HG02943 (cell line): ENCODE data around the gene INS.
"Not testable (repeated sequence)": the region's sequence is repeated elsewhere in the genome, so short reads cannot be mapped to it uniquely, and the experiment has no call there.

Source experiments
- ATAC-seq: cut with Tn5 transposase; IDR thresholded peaks from one replicate; pipeline ENCODE4 v1.9.1; 2021; ENCODE audit warnings: mild to moderate bottlenecking, low read depth, moderate library complexity; ENCODE audit not compliant: unreplicated experiment

The INS gene

DNA sequence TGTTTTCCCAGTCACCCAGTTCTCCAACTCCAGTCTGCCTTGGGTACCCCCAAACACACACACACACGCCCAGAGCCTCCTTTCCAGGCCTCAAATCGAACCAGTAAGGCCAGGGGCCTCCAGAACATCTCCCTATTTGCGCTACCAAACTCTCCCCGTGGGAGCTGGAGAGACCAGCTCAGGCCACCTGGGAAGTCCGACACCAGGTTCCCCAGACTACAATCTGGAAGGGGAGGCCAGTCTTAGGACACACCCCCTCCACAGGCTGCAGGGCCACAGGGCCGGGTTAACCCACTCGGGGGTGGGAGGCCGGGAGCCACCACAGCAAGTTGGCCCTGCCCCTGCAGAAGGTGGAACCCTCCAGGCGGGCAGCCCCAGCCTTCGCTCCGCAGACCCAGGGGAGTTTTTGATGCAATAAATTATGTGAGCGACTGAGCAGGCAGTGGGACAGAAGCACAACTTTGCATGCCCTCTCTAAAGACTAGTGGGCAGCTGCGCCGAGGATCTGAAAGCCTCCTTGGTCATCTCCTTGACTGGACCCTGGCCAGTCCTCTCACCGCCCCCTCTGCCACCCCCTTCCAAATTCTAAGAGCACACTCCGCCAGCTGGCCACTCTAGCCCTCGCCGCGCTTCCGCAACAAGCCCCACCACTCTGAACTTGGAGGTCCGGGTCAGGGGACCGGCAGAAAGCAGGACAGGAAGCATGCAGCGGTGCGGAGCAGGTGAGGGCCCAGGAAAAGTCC, 24.6 kb downstream of the INS start:
- no peak for ATAC-seq

GRCh38 chr11:2135648-2136201, 25.3 kb downstream of the INS start:
- no peak for ATAC-seq

DNA sequence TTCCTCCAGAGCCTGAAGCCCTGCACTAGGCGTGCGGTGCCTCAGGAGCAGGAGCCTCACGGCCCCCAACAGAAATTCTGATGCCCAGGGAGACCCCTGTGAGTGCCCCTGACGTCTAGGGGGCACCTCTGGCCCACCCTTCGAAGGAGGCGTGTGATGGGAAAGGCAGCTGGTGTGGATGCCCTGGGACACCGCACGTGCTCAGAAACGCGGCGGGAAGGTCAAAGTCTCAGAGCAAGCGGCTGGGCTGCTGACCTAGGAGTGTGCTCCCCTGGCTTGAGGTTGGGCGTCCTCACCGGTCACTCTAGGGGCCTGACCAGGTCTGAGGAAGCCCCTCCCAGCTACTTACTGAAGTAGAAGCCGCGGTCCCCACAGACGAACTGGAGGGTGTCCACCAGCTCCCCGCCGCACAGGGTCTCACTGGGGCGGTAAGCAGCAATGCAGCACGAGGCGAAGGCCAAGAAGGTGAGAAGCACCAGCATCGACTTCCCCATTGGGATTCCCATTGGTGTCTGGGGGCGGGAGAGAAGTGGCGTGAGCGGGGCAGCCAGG, 25.9 kb downstream of the INS start:
- ATAC-seq: no peak

- ATAC-seq: no peak
Observed at GRCh38 chr11:2134022-2135010, 26.7 kb downstream of the INS start.

DNA sequence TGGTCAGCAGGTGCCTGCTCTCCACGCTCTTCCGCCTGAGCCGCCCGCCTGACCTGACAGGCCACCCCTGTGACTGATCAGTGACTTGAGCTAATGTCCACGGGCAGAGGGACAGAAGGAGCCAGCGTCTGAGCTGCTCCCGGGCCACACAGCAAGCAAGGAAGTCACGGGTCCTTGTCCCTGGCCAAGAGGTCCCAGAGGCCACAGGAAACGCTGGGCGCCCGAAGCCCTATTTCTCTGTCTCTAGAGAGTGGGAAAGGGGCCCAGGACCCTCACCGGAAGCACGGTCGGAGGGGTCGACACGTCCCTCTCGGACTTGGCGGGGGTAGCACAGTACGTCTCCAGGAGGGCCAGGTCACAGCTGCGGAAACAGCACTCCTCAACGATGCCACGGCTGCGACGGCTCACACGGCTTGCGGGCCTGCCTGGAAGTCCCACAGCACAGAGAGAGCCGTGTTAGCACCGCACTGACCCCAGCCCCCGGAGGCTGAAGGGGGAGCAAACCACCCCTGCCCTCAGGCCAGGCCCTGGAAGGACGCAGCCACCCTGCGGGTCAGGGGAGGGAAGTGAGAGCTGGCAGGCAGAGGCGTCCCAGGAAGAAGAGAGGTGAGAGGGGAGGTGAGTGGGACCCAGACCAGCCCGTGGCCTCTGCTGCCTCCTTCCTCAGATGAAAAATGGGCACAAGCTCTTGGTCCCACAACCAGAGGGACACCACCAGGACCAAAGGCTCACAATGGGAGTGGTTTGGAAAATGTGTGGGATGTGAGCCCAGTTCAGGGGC, 27.6 kb downstream of the INS start:
- ATAC-seq: no peak

- ATAC-seq: no peak
Observed at GRCh38 chr11:2132874-2133240, 28.2 kb downstream of the INS start.

GRCh38 chr11:2132246-2132645, 28.8 kb downstream of the INS start:
- ATAC-seq: no peak

DNA sequence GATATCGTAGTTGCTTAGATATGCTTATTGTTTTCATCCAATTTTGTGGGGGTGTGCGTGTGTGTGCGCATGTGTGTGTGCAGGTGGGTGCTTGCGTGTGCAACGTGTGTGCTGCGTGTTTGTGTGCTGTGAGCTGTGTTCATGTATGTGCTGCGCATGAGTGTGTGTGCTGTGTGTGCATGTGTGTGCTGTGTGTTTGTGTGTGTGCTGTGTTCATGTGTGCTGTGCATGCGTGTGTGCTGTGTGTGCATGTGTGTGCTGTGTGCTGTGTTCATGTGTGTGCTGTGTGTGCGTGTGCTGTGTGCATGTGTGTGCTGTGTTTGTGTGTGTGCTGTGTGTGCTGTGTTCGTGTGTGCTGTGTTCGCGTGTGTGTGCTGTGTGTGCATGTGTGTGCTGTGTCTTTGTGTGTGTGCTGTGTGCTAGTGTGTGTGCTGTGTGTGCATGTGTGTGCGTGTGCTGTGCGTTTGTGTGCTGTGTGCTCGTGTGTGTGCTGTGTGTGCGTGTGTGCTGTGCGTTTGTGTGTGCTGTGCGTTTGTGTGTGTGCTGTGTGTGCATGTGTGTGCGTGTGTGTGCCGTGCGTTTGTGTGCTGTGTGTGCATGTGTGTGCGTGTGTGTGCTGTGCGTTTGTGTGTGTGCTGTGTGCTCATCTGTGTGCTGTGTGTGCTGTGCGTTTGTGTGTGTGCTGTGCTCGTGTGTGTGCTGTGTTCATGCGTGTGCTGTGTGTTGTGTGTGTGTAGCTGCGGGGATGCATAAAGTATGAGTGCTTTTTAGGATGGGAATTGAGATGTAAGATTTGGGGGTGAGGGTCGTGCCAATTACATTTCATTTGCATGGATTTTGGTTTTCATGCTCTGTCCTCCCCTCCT, 29.4 kb downstream of the INS start:
- no peak for ATAC-seq

DNA sequence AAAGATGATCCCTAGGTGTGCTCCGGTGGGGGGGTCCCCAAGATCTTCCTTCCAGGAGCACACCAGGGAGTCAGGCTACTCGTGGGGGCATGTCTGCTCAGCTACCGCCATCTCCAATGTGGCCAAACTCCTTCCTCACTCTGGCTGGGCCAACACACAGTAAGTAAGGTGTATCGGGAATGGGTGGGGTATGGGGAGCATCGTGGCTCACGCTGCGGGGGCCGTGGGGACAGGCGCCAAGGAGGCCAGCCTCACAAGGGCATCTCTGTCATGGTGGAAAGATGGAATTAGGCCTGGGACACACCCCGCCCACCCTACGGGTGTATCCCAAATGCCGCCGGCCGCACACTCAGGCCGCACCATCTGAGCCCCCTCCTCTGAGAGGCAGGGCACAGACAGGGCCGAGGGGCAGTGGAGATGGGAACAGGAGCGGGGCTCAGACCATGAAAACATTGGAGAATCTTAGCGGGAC, 30.1 kb downstream of the INS start:
- no peak for ATAC-seq

DNA sequence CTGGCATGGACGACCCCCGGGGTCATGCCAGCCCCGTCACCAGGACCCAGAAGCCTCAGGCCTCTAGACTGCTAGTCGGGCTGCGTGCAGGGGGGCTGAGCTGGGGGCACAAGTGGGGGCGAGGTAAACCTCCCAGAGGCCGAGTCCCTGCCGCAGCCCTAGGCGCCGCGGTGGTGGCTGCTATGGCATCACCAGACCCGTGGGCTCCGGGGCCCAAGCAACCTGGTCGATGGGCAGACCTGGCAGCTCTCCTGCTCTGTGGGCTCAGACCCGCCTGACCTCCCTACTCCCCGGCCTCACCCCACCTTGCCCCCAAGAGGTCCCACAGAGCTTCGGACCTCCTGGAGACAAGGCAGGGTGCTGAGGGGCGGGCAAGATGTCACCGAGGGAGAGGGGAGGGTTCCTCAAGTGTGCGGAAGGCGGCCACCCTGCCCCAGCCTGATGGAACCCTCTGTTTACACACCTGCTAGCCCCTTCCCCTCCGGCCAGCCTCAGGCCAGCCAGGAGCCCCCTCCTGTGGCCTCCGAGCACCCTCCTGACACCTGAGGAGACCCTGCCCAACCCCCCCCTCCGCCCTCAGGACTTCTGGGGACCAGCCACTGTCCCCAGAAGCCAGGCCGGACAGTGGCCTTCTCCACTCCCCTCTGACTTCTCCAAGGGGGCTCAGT, 31.2 kb downstream of the INS start:
- ATAC-seq: no peak

GRCh38 chr11:2129308-2129698, 31.7 kb downstream of the INS start:
- no peak for ATAC-seq

DNA sequence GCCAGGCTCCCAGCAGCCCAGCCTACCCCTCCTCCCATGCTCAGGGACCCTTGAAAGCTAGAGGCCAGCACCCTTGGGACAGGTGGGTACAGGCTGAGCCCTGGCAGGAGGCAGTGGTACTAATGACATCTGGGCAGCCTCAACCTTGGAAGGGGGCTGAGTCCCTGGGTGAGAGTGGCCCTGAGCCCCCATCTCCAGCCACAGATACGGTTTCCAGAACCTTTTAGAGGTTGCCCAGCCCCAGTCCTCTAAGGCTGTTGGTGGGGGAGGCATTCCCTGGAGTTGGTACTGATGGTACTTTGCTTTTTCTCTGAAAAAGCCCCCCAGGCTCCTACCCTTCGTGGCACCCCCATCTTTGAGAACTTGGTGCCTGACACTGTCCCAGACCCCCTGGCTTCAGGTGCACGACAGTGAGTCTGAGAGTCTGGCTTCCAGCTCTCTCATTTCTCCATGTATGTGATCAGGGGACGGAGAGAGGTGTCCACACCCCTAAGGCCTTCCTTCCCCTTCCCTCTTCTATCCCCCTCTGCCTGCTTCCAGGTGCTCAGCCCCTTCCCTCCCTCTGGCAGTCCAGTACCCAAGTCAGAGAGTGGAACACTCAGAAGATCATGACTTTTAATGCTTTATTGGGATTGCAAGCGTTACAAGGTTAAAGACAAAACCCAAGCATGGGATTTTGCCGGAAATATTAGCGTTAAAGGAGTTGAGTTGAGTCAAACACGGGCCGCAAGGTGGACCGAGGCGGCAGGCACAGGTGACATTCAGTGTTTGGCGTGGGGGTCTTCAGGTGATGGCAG, 32.3 kb downstream of the INS start:
- ATAC-seq: no peak

- ATAC-seq: no peak
Observed at GRCh38 chr11:2128130-2128510, 32.9 kb downstream of the INS start.

DNA sequence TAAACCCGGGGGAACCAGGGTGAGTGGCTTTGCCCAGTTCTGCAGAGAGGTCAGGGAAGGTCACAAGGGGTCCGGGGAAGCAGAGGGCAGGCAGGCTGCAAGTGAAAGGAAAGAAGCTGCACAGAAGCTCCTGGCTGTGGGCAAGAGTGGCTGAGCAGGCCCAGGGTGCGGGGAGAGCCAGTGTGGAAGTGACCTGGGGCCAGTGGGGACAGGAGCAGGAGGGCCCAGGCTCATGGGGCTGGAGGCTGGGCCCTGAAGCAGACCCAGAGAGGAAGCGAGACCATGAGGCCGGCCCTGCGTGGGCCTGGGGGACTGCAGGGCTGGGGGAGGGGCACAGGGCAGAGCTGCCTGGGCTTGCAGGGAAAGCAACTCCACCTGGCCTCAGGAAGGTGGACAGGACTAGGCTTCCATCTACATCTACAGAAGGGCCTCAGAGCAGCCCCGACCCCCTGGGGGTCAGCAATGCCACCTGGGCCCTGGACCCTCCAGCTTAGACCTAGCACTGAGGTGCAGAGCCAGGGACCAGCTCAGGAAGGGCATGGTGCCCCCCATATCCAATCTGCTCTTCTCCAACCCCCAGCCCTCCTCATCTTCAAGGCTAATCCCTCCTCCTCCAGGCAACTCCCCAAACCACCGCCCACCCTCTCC, 33.4 kb downstream of the INS start:
- ATAC-seq: no peak

DNA sequence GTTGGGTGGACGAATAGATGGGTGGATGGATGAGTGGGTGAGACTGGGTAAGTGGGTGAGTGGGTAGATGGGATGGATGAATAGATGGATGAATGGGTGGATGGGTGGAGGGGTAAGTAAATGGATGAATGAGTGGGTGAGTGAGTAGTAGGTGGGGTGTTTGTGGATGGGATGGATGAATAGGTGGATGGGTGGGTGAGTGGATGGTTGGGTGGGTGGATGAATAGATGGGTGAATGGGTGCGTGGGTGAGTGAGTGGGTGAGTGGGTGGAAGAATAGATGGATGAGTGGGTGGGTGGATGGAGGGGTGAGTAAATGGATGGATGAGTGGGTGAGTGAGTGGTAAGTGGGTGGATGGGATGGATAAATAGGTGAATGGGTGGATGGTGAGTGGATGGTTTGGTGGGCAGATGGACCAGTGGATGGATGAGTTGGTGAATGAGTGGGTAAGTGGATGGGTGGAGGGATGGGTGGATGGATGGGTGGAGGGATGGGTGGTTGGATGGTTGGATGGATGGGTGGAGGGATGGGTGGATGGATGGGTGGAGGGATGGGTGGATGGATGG, 34.4 kb downstream of the INS start:
- no peak for ATAC-seq

GRCh38 chr11:2124736-2125484, 36.1 kb downstream of the INS start:
- ATAC-seq: not testable (repeated sequence)

- no peak for ATAC-seq
Observed at GRCh38 chr11:2123628-2123960, 37.4 kb downstream of the INS start.
